HepG2 (cell line): ENCODE results near the gene ANKRD39. TPM values are rescaled to one million over a fixed set of nuclear protein-coding genes. Genes with fewer than 3 reads are reported as not detected.

Experiments used
- AHR ChIP-seq: IDR thresholded peaks from 2 replicates; pipeline ENCODE4 v1.6.1; 2018; ENCODE audit warnings: missing genetic modification reagents, missing compliant biosample characterization
- ATF1 ChIP-seq: IDR thresholded peaks from 2 replicates; pipeline ENCODE4 v1.6.1; 2016; ENCODE audit warnings: mild to moderate bottlenecking, control low read depth
- EEA1 ChIP-seq: sonication (generic); formaldehyde crosslinking; IDR thresholded peaks from 2 replicates; pipeline ENCODE4 v1.5.1; 2020; ENCODE audit warnings: mild to moderate bottlenecking, missing genetic modification reagents, borderline replicate concordance
- IRF9 ChIP-seq: sonication (generic); formaldehyde crosslinking; IDR thresholded peaks from 2 replicates; pipeline ENCODE4 v1.8.0; 2022; ENCODE audit warnings: missing genetic modification reagents, mild to moderate bottlenecking, borderline replicate concordance
- KLF13 ChIP-seq: sonication (generic); formaldehyde crosslinking; IDR thresholded peaks from 2 replicates; pipeline ENCODE4 v1.4.0; 2020; ENCODE audit warnings: mild to moderate bottlenecking, missing genetic modification reagents
- KMT2A ChIP-seq: sonication (generic); formaldehyde crosslinking; IDR thresholded peaks from 2 replicates; pipeline ENCODE4 v1.4.0; 2020; ENCODE audit warnings: missing genetic modification reagents
- MIXL1 ChIP-seq: IDR thresholded peaks from 2 replicates; pipeline ENCODE4 v1.6.1; 2016
- MTA3 ChIP-seq: sonication (generic); formaldehyde crosslinking; IDR thresholded peaks from 2 replicates; pipeline ENCODE4 v1.4.0; 2020; ENCODE audit warnings: missing genetic modification reagents
- SP1 ChIP-seq, 2 experiments: fragments of 450-650 bp in 1 of 2; sonication (generic) in 1 of 2; formaldehyde crosslinking in 1 of 2; IDR thresholded peaks; 2 replicates each; pipeline versions ENCODE4 v1.4.0 to v1.6.1; 2016 to 2020; ENCODE audit warnings: missing genetic modification reagents in 1 of 2
- SP5 ChIP-seq: IDR thresholded peaks from 2 replicates; pipeline ENCODE4 v1.6.1; 2016; ENCODE audit warnings: low read depth, borderline replicate concordance
- SUZ12 ChIP-seq: fragments of 150-350 bp; IDR thresholded peaks from 2 replicates; pipeline ENCODE4 v1.6.1; 2014; ENCODE audit warnings: low read depth, low read length
- ZFP1 ChIP-seq: IDR thresholded peaks from 2 replicates; pipeline ENCODE4 v1.6.1; 2016
- ZFP91 ChIP-seq: sonication (generic); formaldehyde crosslinking; IDR thresholded peaks from 2 replicates; pipeline ENCODE4 v1.9.0; 2022; ENCODE audit warnings: missing genetic modification reagents, mild to moderate bottlenecking, borderline replicate concordance
- ZNF296 ChIP-seq: sonication (generic); formaldehyde crosslinking; conservative IDR thresholded peaks from 2 replicates; pipeline ENCODE4 v1.5.0; 2020; ENCODE audit warnings: mild to moderate bottlenecking, missing genetic modification reagents
- ZNF329 ChIP-seq: sonication (generic); formaldehyde crosslinking; IDR thresholded peaks from 2 replicates; pipeline ENCODE4 v1.9.0; 2021; ENCODE audit warnings: low read depth, mild to moderate bottlenecking, missing genetic modification reagents
- ZNF331 ChIP-seq: sonication (generic); formaldehyde crosslinking; IDR thresholded peaks from 2 replicates; pipeline ENCODE4 v1.4.0; 2020; ENCODE audit warnings: missing genetic modification reagents
- ZNF501 ChIP-seq: sonication (generic); formaldehyde crosslinking; IDR thresholded peaks from 2 replicates; pipeline ENCODE4 v1.5.1; 2020; ENCODE audit warnings: mild to moderate bottlenecking, moderate library complexity, missing genetic modification reagents
- ZNF670 ChIP-seq: sonication (generic); formaldehyde crosslinking; IDR thresholded peaks from 2 replicates; pipeline ENCODE4 v1.8.0; 2022; ENCODE audit warnings: mild to moderate bottlenecking, missing genetic modification reagents, borderline replicate concordance
- polyA plus RNA-seq, 8 experiments: library from polyadenylated mRNA; depleted of rRNA in 3 of 8; stranded (reverse) in 7 of 8; unstranded in 1 of 8; fragments of >200 nt; fragmentation: Illumina TruSeq in 4 of 8; extraction: Trizol in 4 of 8; gene quantifications; 2 replicates each; pipeline versions ENCODE4 v1.2.1 to v1.2.3, GENCODE V29; 2011 to 2016; ENCODE audit warnings: low read depth in 4 of 8, missing spikeins in 1 of 8, mixed read lengths in 1 of 8; ENCODE audit not compliant: insufficient read depth in 1 of 8
- total RNA-seq, 5 experiments: library from RNA; depleted of rRNA; stranded (reverse); fragments of >200 nt; fragmentation: Illumina TruSeq; extraction: Trizol; gene quantifications; 2 replicates each; pipeline ENCODE4 v1.2.3, GENCODE V29; 2016; ENCODE audit warnings: low read depth in 1 of 5
- TF ChIP-seq, protein P1 (sequence below): sonication (generic); formaldehyde crosslinking; IDR thresholded peaks from 2 replicates; pipeline ENCODE4 v1.5.0; 2020; ENCODE audit warnings: missing genetic modification reagents, mild to moderate bottlenecking, borderline replicate concordance
- TF ChIP-seq, protein P2 (sequence below): sonication (generic); formaldehyde crosslinking; IDR thresholded peaks from 2 replicates; pipeline ENCODE4 v1.5.1; 2020; ENCODE audit warnings: missing genetic modification reagents, mild to moderate bottlenecking, borderline replicate concordance
- TF ChIP-seq, protein P3 (sequence below): sonication (generic); formaldehyde crosslinking; conservative IDR thresholded peaks from 2 replicates; pipeline ENCODE4 v1.8.1; 2023; ENCODE audit warnings: missing genetic modification reagents

The ANKRD39 gene
- total and polyA plus RNA-seq, 2 of the 13 experiments (the other 11 are each of a cell fraction or from before 2014, with no cell fraction given), result 23.2 to 24.8 TPM

GRCh38 chr2:96816836-96817702, 40.7 kb downstream of the ANKRD39 start (continued):
- TF ChIP-seq ZFP91 (CRISPR knock-in tag) (peak; percentile 69; the same call in 1 of the 2 replicates), ZNF329 (CRISPR knock-in tag) (no peak), ZNF501 (CRISPR knock-in tag) (0 out of 2 replicates have a peak, but pooled peaks have one; percentile 58), ATF1 (CRISPR knock-in tag) (no peak), MIXL1 (CRISPR knock-in tag) (no peak), KLF13 (CRISPR knock-in tag) (no peak), ZNF296 (CRISPR knock-in tag) (peak; percentile 64; the same call in 1 of the 2 replicates), AHR (peak; percentile 70; the same call in 1 of the 2 replicates), MTA3 (CRISPR knock-in tag) (no peak), ZNF331 (CRISPR knock-in tag) (peak; percentile 24; the same call in 1 of the 2 replicates), ZFP1 (CRISPR knock-in tag) (no peak), KMT2A (peak; percentile 77), IRF9 (CRISPR knock-in tag) (peak; percentile 70; the same call in 1 of the 2 replicates), ZNF670 (no peak), SP5 (CRISPR knock-in tag) (0 out of 2 replicates have a peak, but pooled peaks have one; percentile 21), SP1 (IDR thresholded peaks at IDR 0.05) (no peak), SP1 (CRISPR knock-in tag; IDR thresholded peaks at IDR 0.05) (no peak), SUZ12 (no peak), EEA1 (CRISPR knock-in tag) (no peak)
- TF ChIP-seq, protein P1, sequence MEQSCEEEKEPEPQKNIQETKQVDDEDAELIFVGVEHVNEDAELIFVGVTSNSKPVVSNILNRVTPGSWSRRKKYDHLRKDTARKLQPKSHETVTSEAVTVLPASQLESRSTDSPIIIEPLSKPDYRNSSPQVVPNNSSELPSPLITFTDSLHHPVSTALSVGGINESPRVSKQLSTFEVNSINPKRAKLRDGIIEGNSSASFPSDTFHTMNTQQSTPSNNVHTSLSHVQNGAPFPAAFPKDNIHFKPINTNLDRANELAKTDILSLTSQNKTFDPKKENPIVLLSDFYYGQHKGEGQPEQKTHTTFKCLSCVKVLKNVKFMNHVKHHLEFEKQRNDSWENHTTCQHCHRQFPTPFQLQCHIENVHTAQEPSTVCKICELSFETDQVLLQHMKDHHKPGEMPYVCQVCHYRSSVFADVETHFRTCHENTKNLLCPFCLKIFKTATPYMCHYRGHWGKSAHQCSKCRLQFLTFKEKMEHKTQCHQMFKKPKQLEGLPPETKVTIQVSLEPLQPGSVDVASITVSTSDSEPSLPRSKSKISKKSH, result peak; percentile 71; the same call in 1 of the 2 replicates
- TF ChIP-seq, protein P2, sequence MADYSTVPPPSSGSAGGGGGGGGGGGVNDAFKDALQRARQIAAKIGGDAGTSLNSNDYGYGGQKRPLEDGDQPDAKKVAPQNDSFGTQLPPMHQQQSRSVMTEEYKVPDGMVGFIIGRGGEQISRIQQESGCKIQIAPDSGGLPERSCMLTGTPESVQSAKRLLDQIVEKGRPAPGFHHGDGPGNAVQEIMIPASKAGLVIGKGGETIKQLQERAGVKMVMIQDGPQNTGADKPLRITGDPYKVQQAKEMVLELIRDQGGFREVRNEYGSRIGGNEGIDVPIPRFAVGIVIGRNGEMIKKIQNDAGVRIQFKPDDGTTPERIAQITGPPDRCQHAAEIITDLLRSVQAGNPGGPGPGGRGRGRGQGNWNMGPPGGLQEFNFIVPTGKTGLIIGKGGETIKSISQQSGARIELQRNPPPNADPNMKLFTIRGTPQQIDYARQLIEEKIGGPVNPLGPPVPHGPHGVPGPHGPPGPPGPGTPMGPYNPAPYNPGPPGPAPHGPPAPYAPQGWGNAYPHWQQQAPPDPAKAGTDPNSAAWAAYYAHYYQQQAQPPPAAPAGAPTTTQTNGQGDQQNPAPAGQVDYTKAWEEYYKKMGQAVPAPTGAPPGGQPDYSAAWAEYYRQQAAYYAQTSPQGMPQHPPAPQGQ (CRISPR knock-in tag), result no peak
- TF ChIP-seq, protein P3, sequence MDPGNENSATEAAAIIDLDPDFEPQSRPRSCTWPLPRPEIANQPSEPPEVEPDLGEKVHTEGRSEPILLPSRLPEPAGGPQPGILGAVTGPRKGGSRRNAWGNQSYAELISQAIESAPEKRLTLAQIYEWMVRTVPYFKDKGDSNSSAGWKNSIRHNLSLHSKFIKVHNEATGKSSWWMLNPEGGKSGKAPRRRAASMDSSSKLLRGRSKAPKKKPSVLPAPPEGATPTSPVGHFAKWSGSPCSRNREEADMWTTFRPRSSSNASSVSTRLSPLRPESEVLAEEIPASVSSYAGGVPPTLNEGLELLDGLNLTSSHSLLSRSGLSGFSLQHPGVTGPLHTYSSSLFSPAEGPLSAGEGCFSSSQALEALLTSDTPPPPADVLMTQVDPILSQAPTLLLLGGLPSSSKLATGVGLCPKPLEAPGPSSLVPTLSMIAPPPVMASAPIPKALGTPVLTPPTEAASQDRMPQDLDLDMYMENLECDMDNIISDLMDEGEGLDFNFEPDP, result no peak
